NCI-H2029 (cell line): ENCODE results near the gene LCOR.
A peak's percentile ranks its signal among the peaks of the same experiment; 100 is the strongest.
"Not testable (repeated sequence)": the region's sequence is repeated elsewhere in the genome, so short reads cannot be mapped to it uniquely, and the experiment has no call there.

ENCODE experiments used
- DNase-seq: peaks from one replicate; lab custom pipeline; 2025; lab: John Stamatoyannopoulos, UW

LCOR gene

DNA sequence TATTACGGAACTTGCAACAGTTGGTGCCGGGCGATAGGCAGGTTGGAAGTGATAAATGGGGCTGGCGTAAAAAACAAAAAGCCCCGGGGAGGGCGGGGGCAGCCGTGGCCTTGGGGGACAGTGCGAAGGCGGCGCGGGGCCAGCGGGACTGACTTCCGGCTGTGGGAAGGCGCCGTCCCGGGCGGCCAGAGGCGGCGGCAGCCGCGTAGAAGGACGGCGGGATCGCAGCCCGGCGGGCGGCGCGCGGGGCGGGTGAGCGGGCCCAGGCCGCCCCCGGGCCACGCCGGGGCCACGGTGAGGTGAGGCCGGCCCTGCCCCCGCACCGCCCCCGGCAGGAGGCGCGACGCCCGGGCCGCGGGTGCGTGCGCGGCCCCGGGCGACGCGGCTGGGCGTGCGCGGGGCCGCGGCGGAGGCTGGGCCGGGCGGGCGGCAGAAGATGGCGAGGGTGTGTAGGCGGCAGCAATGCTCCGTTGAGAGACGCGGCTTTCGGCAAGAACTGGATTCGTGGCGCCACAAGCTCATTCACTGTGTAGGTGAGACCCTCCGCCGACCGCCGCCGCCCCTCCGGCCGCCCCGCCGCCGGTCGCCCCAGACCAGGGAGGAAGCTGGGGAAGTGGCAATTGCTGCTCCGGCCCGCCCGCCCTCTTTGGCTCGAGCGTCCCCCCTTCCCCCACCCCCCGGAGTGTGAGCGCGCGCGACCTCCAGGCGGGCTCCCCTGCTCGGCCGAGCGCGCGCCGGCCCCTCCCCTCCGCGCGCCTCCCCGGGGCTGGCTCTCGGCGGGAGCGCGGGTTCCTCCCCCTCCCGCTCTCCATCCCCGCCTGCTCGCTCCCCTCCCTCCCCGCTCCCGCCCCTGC, at the start of gene LCOR:
Gene LCOR (plus strand): TSS at position 432 of the 854 bp plus-strand sequence. CDS start 116,760 bp downstream, outside the sequence.
- peak; percentile 56 for DNase-seq

DNA sequence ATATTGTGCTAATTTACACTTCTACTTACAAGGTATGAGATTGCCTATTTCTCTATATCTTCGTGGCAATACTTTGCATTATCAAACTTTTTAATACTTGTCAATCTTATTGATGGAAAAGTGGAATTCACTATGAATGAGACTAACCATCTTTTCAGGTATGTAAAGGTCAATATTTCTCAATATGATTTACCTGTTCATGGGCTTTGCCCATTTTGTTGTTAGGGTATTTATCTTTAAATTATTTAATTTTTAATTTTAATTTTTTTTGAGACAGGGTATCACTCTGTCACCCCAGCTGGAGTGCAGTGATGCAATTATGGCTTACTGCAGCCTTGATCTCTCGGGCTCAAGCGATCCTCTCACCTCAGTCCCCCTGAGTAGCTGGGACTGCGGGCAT, 47.8 kb upstream of the LCOR start:
- DNase-seq: no peak

DNA sequence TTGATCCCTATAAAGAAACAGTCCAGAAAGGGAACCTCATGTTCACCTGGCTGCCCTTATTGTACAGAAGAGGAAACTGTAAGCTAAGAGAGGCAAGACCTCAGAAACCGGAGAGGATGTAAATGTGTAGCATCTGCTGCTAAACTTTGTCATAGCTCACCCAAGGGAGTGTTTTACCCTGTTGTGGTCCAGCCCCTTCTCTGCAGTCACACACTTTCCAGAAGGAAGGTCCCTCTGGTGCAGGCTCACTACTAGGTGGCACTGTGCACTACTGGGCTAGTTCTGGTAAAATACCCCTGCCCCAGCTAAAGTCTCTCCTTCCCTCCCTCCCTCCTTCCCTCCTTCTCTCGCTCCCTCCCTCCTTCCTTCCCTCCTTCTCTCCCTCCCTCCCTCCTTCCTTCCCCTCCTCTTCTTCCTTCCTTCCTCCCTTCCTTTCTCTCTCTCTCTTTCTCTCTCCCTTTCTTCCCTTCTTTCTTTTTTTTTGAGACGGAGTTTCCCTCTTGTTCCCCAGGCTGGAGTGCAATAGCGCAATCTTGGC, 42.5 kb upstream of the LCOR start:
- DNase-seq: no peak

DNA sequence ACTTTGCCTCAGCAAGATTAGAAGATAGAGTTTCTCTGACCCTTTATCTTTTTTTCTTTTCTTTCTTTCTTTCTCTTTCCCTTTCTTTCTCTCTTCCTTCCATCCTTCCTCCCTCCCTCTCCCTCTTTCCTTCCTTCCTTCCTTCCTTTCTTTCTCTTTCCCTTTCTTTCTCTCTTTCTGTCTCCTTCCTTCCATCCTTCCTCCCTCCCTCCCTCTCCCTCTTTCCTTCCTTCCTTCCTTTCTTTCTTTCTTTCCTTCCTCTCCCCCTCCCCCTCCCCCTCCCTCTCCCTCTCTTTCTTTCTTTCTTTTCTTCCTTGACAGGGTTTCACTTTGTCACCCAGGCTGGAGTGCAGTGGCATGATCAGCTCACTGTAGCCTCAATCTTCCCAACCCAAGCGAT, 40.2 kb upstream of the LCOR start:
- DNase-seq: no peak

DNA sequence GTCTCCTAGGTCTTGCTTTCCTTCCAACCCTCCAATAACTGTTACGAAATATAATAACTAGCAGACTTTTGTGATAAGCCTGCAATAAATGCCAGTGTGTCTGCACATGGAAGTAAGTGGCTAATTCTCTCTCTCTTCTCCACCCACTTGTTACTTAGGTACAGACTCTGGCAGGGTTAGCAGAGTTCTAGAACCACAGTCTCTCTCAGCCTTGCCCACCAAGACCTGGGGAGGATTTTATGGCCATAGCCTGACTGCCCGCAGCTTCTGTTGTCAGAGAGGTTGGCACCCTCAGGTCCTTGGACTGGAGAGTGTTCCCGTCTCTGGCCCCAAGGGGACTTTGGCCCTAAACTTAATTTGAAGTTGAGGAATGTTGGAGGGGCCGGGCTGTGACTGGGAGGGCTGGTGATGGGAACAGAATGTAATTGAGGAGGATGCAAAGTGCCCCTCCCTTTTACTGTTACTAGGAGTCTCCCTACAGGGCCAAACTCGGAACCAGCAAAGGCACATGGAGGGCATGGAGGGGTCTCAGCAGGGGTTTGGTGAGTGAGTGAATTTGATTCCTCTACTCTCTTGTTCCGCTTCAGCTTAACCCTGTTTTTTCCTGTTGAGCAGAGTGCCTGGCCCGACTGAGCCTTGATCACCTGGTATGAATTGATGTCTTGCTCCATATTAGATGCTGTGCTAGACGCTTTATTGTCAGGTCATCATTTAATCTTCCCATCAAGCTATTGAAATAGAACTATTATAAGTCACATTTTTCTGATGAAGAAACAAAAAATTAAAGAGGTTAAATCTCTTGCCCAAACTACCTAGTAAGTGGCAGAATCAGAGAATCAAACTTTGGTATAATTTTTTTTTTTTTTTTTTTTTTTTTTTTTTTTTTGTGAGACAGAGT, 37.0 kb upstream of the LCOR start:
- no peak for DNase-seq

DNA sequence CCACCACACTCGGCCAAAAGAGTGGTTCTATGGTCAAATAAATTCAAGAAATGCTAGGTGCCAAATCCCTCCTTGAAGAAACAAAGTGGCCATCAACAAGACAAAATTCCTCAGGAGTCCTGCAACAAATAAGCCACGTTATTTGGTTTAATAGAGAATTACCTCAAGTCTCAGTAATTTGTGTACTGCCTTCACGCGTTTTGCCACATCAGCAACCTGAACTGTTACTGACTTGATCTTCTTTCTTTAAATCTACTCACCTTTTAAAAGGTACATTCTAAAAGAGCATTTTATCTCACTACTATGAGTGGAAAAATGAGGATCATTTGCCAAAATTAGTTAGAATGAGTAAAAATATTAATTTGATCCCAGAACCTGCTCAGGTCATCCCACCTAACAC, 34.6 kb upstream of the LCOR start:
- no peak for DNase-seq

DNA sequence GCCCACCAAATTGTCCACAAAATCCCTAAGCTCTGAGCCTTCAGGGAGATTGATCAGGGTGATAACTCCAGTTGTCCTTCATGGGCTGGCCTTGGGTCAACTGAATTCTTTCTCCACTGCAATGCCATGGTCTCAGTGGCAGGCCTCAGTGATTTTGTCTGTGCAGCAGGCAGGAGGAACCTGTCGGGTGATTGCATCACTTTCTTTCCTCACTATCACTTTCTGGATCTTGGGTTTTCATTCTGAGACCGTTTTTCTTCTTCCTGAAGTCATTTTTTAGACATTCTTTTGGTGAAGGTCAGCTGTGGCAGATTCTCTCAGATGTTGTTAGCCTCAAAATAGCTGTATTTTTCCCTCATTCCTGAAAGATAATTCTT, 28.8 kb upstream of the LCOR start:
- DNase-seq: no peak

DNA sequence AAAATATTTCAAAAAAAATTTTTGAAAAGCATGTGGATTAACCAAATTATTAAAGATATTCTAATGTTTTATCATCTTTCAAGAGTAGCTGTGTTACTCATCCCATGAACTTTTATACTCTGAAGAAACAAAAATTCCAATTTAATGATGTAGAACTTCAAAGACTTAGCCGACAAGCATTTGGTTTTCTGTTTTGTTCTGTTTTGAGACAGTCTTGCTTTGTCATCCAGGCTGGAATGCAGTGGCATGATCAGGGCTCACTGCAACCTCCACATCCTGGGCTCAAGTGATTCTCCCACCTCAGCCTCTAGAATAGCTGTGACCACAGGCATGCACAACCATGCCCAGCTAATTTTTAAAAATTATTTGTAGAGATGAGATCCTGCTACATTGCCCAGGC, 17.8 kb upstream of the LCOR start:
- DNase-seq: no peak

DNA sequence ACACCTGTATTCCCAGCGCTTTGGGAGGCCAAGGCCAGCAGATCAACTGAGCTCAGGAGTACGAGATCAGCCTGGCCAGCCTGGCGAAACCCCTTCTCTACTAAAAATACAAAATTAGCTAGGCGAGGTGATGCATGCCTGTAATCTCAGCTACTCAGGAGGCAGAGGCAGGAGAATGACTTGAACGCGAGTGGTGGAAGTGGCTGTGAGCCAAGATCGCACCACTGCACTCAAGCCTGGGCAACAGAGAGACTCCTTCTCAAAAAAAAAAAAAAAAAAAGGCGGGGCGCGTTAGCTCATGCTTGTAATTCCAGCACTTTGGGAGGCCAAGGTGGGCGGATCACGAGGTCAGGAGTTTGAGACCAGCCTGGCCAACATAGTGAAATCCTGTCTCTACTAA, 13.1 kb upstream of the LCOR start:
- not testable (repeated sequence) for DNase-seq

DNA sequence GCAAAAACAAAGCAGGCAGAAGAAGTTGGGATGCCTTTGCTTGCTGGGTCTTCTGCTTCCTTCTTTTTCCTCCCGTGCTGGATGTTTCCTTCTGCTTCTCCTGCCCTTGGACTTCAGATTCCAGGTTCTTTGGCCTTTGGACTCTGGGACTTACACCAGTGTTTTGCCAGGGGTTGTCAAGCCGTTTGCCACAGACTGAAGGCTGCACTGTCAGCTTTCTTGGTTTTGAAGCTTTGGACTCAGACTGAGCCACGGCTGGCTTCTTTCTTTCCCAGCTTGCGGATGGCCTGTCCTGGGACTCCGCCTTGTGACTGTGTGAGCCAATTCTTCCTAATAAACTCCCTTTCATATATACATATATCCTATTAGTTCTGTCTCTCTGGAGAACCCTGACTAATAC, 11.3 kb upstream of the LCOR start:
- no peak for DNase-seq

DNA sequence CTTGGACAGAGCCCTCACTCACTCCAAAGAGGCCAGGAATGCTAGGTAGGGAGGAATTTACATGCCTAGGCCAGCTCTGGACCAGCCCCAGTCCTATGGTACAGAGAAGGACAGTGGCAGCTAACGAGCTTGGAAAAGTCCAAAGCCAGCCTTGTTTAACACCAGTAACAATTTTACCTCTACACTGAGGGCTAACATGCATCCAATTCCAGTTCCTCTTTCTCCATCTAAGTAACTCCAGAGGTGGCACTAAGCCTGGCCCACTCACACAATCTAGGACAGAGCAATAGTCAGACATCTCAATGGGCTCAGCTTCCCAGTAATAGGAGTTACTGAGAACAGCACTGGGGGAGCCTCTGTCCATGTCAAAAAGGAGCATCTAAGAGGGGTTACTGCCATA, 5.7 kb upstream of the LCOR start:
- DNase-seq: no peak

DNA sequence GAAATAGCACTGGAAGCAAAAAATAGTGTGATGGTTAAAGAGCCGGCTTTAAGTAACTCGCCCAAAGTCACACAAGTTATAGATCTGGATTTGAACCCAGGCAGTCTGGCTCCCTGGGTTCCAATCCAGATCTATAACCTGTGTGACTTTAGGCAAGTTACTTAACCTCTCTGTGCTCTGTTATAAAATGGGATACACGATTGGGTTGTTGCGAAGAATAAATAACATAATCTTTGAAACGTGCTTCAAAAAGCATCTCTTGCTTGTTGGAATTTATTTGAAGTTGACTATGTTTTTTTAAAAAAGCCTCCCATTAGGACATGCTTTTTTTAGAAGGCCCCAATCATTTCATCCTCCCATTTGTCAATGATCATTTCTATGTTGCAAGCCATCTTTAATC, 3.5 kb upstream of the LCOR start:
- no peak for DNase-seq

DNA sequence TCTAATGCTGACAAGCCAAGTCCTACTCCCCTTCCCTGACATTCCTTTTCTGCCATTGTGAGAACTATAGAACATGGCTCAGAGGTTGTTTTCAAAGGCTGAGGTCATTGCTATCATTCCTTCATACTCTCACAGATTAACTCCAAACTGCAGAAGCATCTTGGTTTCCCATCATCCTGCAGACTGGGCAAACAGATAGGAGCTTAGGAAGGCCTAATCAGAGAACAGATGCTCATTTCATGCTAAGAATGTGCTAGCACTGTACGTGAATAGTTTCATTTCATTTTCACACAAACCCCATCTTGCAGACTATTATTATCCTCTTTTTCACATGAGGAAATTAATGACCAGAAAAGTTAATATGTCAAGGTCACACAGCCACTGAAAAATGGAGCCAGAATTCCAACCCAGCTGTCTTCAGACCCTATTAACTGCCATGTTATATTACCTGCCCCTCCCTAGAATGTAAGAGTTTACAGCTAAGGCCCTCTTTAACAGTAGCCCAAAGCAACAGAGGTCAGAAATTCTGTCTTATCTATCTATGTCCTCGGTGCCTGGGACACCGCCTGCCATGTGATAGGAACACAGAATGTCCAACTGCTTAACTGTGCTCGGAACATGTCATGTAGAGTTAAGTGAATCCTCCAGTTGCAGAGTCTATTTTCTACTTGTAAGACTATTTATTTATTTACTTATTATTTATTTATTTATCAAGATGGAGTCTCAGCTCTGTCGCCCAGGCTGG, 2.9 kb upstream of the LCOR start:
- DNase-seq: no peak

DNA sequence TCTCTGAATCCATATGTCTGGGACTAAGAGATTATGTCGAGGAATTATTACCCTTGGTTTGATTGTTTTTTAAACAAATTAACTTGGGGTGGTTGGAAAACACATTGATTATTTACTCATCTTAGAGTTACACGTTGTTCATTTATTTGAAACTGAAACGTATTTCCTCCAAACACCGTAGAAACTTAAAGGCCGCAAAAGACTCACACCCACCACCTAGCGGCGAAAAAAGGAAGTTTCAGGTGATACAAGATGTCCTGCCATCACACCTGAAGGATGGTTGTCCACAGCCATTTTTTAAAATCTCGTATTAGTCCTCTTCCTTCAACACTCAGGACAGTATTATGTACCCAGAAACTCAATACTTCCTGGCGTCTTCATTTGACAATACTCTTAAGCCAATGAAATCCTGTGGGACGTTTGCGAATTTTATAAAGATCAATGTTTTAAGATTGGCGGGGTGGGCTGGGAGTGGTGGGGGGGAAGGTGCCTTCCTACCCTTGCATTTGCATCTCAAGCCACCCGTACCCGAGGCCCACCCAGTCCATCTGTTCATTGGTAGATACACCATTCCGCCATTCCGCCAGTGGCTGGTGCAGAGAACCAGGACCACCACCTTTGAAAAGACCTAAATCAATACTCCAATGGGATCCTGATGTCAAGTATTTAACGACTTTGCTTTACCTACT, 1.4 kb upstream of the LCOR start:
- DNase-seq: peak; percentile 30

DNA sequence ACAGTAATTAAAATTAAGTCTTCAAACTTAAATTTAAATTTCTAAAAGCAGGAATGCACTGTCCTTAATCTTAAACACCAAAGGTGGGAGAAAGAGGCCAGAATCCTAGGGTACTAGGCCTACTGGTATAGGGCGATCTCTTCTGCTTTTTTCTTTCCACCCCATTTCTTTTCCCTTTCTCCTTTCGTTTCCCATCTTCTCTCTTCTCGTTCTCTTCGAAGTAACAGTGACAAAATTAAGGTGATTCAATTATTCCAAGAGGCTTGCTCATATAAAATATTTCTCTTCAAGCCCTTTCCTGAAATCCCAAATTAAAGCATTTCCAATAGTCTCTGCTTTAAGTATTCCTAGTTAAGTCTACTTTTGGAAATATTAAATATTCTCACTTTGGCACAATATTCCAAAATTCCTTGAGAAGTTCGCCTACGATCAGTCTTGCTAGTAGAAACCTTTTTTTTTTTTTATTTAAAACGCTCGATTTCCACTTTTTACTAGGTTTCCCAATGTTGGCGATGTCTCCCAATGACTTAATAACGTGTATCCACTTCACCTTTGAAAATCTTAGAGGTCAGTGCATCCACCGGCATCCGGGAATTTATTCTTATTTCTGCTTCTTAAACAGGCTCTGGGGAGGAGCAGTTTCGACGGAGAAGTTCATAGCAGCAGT, 765 bp upstream of the LCOR start:
- no peak for DNase-seq

DNA sequence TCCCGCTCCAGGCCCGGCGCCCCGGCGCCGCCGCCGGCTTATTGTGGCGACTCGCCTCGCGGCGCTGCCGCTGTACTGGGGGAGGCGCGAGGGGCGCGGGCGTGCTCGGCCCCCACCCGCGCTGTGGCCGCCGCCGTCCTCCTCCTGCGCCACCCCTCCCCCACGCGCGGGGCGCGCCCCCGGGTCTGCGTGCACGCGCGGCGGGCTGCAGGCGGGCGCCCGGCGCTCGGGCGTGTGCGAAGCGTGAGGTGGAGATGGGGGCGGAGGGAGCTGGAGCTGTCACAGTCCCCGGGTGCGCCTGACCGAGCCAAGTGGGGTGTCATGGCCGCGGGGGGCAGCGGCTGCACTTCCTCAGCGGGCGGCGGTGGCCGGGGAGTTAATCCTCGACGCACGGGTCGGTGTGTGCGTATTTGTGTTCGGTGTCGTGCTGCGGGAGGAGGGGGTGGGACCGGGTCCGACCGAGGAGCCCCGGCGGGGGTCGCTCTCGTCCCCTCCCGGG, 672 bp downstream of the LCOR start:
- peak; percentile 56 for DNase-seq

DNA sequence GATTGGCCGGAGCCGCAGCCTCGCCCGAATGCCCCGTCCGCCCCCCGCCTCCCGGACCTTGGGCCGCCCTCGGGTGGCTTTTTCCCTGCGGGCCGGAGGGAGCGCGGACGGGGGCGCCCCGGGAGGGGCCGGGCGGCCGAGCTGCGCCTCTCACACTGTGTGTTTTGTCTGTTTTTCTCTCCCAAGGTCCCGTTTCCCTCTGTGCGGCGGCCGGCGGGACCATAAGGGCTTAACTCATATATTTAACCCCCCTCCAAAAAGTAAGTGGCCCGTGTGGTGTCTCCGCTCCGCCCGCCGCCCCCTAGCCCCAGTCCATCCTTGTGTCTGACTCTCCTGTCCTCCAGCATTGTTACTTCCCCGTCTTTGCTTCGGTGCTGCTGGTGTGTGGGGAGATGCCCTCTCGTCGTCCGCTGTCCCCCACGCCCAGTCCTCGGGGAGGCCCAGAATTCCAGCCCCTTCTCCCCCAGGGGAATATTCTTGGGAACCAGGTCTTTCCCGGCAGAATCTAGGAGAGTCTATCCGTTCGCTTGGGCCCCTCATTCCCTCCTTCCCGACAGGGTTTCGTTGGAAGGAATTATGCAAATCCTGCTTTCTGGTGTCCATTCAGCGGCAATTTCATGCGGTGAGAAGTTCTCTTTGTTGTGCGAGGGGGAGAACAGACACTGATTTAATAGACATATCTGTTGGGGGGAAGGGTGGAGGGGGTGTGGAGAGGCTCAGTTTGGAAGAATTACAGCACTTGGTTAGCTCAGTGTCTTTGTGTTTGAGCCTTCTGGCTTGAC, 1.3 kb downstream of the LCOR start:
- DNase-seq: no peak

DNA sequence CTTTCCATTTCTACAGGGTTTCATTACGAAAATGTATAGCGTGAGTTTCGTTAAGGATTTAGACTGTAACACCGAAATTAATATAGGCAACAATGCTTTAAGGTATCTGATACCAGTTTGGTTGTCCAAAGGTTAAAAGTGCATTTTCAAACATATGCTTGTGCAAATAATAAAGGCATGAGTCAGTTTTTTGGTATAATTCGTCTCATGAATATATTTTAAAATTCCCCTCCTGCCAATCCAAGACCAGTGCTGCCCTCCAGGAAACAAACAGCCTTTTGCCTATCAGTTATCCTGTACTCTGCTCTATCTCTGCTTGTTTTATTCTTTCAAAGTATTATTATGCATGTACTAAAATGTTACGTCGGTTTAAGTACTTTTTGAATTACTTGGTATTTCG, 2.0 kb downstream of the LCOR start:
- DNase-seq: no peak

DNA sequence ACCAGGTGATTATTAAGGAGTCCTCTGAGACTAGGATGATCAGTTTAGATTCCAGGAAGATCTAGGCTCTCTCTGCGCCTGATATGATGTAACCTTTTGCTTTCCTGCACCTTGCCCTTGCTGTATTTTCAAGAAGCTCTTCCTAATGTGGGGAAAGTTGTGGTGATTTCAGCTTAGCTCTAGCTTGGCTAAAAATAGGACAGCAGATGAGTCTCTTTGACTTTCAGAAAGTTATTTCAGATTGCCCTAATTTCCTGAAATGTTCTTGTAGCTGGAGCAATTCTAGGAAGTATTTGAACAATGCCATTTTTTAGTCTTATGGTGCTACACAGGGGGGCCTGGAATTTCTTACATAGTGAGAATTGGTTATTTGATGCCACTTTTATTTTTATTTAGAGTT, 3.8 kb downstream of the LCOR start:
- DNase-seq: no peak

DNA sequence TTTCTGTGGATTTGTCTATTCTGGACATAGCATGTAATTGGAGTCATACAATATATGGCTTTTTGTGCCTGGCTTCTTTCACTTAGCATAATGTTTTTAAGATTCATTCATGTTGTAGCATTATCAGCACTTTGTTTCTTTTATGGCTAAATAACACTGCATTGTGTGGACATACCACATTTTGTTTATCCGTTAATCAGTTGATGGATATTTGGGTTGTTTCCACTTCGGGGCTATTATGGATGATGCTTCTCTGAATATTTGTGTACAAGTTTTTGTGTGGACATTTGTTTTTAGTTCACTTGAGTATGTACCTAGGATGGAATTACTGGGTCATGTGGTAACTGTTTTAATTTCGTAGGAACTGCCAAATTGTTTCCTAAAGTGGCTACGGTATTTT, 6.4 kb downstream of the LCOR start:
- DNase-seq: no peak
